GM19372 (cell line): ENCODE measurements around the gene AP1M1.

Source experiments
- ATAC-seq: cut with Tn5 transposase; IDR thresholded peaks from one replicate; pipeline ENCODE4 v1.9.1; 2021; ENCODE audit warnings: mild to moderate bottlenecking, low read depth, moderate library complexity; ENCODE audit not compliant: unreplicated experiment

AP1M1 gene

DNA sequence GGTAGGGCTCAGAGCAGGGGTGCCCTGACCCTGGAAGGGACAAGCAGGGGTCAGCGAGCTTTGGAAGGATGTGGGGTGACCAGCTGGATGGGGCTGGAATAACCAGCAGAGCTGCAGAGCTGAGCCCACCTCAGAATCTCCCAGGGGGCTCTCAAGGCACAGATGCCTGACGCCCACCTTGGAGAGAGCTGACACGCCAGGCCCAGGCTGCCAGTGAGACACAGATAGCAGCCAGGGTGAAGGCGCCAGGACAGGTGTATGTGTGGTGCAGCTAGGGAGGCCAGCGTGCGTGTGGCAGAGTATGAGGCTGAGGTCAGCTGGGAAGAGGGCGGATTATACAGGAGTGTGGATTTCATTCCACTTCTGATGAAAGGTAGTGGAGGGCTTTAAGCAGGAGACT lies 8.9 kb downstream of the AP1M1 start:
- ATAC-seq: no peak

DNA sequence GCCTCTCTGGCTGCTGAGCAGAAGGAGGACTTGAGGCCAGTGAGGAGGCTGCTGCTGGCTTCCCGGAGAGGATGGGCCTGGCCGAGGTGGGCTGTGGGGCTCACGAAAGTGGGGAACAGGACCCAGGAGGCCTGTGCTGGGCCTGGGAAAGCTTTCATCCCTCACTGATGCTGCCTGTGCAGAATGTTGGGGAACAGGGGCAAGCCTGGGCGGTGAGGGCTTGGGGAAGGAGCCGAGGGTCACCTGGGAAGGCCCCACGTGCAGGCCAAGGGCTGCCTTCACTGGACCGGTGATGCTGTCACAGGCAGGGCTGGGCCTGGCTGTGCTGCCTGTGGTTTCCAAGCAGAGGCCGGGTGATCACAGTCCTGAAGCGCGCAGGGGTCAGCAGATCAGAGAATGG lies 9.4 kb downstream of the AP1M1 start:
- no peak for ATAC-seq

DNA sequence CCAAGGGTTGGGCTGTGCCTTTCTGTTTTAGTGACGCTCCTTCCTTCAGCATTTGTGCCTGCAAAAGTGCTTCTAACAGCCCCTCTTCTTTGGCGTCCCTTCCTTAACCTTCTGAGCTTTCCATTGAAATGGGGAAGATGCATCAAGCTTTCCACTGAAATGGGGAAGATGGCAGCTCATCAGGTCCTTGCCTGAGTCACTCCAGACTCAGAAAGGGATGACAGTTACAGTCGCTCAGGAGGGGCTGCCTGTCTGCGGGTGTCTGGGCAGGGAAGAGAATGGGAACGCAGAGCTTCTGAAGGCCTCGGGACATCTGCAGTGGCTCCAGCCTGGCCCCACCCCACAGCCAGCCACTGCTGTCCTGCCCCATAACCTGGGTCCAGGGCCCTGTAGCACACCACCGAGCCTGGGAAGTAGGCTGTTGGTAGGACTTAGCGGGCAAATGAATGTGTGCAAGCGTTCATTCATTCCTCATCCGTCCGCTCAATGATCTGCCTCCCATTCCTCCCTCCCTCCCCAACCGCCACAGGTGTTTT lies 9.8 kb downstream of the AP1M1 start:
- no peak for ATAC-seq

DNA sequence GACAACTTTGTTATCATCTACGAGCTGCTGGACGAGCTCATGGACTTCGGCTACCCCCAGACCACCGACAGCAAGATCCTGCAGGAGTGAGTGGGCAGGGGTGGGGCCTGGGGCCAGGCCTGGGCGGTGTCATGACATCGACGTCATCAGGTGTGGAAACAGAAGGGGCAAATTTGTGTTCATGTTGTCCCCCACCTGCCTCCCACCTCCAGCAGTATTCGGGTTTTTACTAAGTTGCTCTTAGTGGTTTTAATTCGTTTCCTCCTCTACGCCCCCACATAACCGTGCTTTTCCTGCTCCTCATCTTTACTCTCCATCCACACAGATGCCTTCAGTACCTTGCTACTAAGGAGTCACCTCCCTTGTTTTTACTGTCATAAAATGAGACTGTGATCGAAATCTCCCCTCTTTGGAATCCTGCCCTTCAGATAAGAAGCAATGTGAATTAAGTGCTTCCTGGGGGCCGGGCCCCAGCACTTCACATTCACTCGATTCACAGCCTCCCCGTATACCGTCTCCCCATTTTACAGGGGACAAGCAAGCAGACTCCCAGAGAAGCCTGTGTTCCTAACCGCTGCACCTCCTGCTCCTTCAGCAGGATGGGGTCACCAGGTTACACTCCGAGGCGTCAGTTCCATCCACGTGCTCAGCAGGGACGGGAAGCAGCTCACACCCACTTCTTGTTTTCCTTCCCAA lies 10.5 kb downstream of the AP1M1 start:
- ATAC-seq: no peak

DNA sequence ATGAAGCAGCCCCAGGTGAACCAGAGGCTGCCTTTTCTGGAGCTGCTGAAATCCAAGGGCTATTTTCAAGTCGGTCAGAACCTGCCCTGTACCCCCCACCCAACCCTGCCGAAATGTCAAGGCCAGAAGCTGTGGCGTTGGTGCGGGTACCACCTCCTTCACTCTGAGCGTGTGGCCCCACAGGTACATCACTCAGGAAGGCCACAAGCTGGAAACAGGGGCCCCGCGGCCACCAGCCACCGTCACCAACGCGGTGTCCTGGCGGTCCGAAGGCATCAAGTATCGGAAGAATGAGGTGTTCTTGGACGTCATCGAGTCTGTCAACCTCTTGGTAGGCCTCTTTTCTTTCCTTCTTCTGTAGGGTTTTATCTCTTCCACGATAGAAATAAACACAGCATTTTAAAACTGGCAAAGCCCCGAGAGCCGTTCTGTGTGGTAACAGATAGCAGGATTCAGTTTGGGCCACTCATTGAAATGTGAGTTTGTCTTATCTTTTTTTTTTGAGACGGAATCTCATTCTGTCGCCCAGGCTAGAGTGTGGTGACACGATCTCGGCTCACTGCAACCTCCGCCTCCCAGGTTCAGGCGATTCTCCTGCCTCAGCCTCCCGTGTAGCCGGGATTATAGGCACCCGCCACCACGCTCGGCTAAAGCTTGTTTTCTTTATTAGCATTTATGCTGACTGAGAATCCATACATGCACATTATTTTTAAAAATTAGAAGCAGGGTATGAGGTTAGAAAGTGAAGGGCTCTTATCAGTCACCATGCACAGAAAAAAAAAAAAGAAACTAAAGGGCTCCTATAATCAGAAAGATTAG lies 11.3 kb downstream of the AP1M1 start:
- ATAC-seq: no peak

DNA sequence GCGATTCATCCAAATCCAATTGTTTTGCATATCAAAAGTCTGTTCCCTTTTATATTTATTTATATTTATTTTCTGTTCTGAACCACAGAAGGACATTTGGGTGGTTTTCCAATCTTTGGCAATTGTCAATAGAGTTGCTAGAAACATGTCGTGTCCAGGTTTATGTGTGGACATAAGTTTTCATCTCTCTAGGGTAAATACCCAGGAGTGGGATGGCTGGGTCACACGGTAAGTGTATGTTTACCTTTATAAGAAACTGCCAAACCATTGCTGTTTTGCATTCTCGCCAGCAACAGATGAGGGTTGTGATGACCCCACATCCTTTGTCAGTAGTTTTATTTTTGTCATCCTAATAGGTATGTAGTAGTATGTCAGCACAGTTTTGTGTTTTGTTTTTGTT lies 12.5 kb downstream of the AP1M1 start:
- ATAC-seq: no peak

DNA sequence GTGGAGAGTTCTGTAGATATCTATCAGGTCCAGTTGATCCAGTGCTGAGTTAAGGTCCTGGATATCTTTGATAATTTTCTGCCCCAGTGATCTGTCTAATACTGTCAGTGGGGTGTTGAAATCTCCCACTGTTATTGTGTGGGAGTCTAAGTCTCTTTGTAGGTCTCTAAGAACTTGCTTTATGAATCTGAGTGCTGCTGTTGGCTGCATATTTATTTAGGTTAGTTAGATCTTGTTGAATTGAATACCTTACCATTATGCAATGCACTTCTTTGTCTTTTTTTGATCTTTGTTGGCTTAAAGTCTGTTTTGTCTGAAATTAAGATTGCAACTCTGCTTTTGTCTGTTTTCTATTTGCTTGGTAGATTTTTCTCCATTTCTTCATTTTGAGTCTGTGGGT lies 15.4 kb downstream of the AP1M1 start:
- no peak for ATAC-seq

DNA sequence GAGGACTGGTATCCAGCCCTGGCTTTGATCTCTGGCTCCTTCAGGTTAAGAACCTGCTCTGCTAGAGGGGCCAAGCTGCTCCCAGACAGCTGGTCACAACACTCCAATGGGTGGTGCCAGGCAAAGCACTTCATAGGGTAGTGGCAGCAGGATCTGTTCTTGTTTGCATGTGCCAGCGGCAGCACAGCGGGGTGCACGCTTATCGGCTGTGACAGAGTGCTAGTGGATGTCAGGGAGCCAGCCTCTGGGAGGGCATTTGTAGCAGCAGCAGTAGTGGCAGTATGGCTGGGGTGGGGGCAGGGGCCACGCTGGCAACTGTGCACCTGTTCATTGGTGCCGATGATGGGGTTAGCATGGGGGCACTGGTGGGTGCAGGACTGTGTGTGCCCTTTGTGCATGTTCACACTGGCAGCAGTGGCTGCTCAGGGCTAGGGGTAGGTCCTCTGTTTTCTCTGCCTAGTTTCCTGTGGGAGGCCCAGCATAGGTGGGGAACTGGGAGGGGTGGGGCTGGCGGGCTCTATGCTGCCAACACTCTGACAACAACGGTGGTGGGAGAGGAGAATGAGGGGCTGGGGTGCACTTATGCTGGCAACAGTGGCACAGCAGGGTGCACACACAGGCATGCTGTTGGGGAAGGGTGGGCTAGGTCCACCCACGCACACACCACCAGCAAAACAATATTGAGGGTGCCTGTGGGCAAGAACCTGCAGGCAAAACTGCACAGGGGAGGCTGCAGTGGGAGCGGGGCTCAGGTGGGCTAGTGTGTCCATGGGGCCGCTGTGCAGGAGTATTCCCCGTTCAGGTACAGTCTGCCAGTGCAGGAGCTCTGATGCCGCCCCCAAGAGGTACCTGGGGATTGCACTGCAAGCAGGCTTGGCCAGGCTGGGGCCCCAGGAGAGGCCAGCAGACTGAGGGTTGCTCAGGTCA lies 19.3 kb downstream of the AP1M1 start:
- no peak for ATAC-seq

DNA sequence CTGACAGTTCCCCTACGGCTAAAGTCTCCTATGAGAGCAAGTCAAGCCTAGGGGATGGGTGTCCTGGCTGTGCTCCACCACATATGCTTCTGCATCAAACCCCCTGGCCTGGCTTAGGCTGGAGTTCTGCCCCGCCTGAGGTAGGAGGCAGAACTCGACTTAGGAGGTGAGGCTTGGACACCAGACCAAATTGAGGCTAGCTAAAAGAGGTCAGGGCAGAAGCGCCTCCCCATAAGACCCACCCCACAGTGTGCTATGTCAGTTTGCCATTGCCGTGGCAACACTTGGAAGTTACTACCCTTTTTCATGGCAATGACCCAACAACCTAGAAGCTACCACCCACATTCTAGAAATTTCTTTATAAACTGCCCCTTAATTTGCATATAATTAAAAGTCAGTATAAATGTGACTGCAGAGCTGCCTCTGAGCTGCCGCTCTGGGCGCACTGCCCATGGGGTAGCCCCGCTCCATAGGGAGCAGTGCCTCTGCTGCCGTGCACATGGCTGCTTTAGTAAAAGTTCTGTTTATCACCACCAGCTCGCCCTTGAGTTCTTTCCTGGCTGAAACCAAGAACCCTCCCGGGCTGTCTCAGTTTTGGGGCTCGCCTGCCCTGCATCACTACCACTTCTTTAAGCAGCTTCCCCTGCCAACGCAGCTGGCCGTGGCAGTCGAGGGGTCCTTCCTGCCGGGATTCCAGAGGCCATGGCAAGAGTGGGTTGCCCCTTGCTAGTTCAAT lies 20.2 kb downstream of the AP1M1 start:
- ATAC-seq: no peak

DNA sequence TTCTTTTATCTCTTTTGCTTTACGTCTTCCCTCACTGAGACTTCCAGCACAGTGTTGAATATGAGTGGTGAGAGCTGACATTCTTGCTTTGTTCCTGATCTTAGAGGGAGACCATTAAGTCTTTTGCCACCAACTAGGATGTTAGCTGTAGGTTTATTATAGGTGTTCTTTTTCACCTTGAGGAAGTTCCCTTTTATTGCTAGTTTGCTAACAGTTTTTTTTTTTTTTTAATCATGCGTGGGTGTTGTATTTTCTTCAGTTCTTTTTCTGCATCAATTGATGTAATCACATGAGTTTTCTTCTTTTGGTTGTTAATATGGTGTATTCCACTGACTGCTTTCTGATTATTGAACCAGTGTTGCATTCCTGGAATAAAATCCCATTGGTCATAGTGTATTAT lies 21.1 kb downstream of the AP1M1 start:
- no peak for ATAC-seq

DNA sequence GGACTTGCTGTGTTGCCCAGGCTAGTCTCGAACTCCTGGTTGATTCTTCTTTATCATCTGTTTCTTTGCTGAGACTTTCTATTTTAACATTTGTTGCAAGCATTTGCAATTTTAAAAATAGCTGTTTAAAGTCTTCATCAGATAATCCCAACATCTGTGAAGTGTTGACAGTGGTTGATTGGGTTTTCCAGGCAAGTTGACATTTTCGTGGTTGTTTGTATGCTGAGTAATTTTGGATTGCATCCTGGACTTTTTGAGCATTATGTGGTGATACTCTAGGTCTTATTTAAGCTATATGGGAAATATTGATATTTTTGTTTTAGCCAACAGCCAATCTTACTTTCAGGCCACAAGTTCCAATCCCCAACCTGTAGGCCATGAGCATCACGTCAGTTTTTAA lies 25.1 kb downstream of the AP1M1 start:
- ATAC-seq: no peak

DNA sequence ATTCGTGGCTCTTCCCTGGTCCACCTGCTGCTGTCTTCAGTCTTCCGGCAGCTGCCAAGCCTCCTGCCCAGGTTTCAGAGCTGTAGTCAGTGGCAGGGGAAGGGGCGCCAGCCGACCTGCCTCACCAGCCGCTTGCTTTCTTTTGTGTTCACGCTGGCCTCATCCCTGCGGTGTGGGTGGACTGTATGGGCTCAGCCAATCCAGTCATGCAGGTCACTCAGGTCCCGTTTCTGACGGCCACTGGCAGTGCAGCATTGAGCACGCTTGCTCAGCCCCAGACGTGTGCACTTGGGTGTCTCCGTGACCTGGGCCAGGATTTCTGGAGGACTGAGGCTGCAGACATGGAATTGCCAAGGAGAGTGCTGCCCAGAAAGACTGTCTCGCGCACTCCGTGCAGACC lies 26.0 kb downstream of the AP1M1 start:
- ATAC-seq: no peak

DNA sequence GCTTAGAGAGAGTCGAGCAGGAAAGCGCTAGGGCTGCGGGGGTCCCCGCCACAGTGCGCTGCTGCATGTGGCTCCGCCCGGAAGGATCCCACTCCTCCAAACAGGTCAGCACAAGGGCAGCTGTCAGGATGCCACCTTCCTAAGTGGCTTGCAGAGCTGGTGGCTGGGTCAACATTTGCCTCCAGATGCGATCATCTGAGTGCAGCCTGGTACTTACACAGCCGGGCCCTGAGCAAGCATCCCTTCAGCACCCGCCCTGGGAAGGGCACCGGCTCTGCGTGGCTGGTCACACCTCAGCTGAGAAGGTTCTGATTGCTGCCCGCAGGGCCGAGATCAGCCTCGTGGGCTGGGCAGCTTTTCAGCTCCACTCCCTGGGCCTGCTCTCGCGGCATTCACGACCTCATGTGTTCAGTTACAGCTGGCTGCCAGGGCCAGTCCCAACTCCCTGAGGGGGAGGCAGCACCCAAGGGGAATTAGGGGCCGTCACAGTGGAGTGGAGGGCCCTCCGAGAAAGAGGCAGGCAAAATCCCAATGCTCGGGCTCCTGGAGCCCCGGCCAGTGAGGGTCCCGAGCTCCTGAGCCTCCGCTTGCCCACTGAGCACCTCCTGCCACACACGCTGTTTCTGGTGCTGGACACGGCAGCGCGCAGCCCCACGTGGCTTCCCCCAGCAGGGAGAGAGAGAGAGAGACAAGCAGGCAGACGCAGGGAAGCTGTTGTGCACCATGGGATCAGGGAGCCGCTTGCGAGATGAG lies 26.8 kb downstream of the AP1M1 start:
- no peak for ATAC-seq

DNA sequence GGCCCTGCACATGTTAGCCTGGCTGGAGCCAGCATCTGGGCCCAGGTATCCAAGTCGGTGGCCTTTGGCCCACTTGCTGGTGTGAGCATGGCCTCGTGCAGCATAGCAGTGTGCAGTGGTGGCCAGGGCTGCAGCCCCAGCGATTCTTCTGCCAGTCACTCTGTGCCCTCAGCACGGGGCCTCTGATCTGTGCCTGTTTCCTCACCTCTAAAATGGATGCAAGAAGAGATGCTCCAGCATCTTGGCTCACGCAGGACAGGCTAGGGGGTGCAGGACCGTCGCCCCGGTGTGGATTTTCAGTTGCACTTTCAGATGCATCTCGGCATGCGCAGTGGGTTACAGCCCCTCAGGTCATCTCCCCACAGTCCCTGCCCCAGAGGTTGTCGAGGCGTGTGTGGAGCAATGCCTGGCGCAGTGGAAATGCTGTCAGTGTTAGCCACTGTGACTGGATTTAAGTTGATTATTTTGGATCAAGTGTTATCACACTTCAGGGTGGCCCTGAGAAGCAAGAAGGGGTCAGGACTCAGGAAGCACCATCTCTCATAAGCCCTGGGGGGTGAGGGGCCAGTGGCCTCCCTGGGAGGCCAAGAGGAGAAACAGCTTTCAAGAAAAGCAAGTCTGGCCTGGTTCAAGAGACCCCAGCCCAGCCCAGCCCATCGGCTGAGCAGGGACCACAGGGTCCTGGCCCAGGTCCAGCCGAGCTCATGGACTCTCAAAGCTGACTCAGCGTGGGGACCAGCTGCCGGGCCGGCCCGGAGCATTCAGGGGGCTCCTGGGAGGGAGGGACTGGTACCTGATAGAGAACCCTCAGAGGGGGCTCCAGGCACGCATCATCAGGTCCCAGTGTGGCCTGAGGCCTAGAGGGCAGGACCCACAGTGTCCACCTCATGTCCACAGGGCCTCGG lies 27.8 kb downstream of the AP1M1 start:
- no peak for ATAC-seq

DNA sequence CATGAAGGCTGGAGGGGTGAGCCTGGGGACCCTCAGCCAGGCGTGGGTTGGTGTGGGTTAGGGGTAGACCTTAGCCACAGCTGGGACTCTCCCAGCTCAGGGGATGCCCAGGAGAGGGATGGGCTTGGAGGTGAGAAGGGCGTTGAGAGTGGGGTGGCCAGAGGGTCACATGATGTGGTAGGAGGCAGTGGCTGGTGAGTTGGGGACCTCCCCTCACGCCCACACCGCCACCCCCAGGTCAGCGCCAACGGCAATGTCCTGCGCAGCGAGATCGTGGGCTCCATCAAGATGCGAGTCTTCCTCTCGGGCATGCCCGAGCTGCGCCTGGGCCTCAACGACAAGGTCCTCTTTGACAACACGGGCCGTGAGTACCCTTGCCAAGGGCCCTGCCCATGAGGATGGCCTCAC lies 28.5 kb downstream of the AP1M1 start:
- ATAC-seq: no peak

DNA sequence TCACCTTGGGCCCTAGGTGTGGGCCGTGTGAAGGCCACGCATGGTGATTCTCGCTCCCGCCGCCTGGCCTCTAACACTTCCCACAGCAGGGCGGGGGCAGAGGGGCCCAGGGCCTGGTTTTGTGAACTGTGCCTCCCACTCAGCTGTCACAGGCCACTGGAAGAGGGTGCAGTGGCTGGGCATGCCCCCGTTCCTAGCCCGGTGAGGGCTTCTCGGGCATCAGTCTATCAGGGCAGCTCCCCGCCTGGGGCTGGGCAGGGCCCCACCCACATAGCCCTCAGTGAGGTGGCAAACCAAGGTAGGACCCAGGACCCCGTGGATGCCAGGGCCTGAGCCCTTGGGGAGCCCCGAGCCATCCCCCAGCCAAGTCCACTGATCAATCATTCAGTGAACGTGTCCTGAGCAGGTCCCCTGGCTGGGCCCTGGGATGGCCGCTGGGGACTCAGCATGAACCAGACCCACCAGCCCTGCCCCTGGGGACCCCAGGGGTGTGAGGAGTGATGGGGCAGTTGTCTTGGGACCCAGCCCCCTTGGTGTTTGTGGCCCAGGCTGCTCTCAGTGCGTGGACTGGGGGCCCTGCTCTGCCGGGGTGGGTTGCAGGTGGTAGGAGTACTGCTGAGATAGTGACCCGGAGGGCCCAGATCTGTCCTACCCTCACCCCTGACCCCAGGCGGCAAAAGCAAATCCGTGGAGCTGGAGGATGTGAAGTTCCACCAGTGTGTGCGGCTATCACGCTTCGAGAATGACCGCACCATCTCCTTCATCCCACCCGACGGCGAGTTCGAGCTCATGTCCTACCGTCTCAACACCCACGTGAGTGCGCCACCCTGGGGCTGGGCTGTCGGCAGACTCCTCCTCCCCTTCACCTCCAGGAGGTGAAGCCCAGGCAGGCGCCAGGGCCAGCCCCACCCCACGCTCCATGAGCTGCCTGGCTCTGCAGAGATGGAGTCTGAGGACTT lies 29.4 kb downstream of the AP1M1 start:
- ATAC-seq: no peak
